IPS DF 19.7 (cell line): ENCODE measurements around the gene PUSL1.

Experiments used
- DNase-seq: peaks from one replicate; pipeline ENCODE4 v3.0.0-alpha.2; 2013; ENCODE audit warnings: low read depth, low spot score

The PUSL1 gene

DNA sequence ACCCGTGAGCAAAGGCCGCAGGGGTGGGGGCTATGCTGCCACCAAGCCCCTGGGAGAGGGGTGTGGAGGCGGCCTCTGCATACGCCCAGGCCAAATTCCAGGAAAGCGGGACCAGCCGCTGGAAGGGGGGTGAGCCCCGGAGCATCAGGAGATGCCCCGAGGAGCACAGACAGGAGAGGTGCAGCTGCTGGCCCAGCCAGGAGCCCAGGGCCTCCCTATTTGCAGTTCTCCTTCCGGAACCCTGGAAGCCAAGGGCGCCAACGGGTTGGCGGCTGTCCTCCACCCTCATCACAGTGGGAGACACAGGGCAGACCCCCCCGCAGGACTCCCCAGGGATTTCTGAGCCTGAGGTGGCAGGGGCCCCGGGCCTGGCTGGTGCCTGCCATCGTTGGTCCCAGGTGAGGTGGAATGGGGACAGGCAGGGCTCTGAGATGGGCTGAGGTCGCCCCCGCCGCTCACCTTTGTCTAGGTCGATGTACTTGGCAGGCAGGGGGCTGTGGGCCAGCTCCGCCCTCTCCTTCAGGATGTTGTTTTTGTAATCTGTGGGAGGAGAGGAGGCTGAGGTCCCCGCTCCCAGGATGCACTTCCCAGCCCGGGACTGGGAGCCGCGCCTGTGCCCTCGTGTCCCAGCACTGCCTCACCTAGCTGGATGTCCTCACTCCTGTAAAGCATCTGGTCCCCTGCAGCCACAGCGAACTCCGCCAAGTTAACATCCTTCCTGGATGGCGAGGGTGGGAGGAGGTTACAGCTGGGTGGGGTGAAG lies 45.2 kb downstream of the PUSL1 start:
- DNase-seq, result no peak

DNA sequence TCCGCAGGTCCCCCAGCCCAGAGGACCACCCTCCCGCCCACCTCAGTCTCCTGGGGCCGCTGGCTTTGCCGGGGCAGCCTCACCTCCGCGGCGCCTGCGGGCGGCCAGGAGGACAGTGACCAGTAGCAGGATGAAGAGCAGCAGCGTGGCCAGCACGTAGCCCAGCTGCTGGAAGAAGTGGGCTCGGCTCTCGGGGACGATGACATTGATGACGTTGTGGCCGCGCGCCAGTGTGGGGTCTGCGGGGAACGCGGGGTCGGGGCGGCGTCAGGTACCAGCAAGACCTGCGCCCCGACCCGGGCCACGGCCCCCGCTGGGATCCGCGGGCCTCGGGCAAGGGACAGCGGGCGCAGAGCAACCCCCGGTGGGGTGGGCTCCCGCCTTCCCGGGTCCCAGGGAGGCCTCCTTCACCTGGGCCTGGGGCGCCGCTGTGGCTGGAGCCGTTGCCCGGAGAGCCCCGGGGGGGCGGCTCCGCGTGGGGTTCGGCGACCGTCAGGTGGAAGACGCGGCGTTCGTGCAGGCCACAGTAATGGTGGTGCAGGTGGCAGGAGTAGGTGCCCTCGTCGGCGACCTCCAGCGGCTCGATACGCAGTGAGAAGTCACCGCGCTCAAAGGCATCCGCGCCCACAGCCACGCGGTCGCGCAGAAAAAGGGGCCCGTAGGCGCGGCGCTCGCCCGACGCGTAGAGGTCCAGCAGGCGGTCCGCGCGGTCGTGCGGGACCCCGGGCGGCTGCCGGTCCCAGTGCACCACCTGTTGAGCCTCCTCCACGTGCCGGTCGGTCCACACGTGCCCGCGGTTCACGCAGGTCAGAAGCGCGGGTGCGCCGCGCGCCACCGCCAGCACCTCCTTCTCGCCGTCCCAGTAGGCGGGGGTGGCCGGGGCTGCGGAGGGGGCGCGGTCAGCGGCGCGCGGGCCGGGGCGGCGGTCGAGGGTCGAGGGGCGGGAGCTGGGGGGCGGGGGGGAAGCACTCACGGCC lies 46.2 kb downstream of the PUSL1 start:
- DNase-seq, result no peak

DNA sequence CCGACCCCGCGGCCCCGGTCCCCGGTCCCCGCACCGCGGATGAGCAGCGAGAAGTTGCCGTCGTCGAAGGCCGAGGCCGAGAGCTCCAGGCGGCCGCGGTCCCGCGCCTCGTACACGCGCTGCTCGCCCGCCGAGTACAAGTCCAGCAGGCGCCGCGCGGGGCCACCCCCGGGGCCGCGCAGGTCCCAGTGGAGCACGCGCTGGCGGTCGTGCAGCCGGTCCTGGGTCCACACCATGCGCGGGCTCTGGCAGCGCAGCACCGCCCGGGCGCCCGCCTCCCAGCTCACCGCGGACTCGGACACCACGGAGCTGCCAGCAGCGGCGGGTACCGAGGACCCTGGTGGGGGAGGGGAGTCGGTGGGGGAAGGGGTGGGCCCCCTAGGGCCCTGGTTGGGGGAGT lies 47.0 kb downstream of the PUSL1 start:
- DNase-seq, result no peak

DNA sequence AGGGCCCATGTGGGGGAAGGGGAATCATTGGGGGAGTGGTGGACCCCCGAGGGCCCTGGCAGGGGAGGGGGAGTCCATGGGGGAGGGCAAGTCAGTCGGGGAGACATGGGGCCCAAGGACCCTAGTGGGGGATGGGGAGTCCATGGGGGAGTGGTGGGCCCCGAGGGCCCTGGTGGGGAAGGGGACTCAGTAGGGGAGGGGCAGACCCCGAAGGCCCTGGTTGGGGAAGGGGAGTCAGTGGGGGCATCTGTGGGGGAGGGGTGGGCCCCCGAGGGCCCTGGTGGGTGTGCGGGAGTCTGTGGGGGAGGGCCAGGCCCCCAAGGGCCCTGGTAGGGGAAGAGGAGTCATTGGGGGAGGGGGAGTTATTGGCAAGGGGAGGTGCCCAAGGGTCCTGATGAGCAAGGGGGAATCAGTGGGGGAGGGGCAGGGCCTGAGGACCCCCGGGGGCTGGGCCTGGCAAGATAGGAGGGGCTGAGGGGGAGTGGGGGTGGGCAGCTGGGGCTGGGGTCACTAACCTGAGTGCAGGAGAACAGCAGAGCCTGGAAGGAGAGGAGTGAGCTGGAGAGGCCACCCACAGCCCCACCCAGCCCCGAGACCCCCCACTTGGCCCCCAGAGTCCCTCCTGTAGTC lies 47.9 kb downstream of the PUSL1 start:
- DNase-seq, result no peak

- DNase-seq, result no peak
Measured at GRCh38 chr1:1356796-1357401, 48.5 kb downstream of the PUSL1 start.

DNA sequence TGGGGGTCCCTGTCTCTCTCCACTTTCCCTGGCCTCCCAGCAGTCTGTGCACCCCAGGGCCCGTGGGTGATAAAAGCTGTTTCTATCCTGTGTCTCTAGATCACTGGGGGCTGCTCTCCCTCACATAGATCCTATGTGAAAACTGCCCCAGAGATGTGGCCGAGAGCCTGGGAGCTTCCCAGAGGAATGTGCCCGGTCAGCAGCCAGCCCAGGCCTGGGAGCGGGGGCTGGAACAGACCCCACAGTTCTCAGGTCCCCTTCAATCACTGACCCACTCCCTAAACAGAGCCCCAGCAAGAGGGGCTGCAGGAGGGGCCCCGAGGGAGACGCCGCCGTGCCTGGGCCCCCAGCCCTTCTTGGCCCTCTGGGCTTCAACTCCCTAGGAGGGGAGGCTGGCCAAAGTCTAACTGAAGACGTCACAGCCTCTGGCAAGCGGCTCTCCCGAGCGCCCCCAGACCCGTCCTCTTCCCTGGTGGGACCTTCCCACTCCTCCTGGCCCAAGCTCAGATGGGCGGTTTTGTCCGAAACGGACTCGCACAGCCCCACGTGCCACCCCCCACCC lies 49.6 kb downstream of the PUSL1 start:
- no peak for DNase-seq

- DNase-seq, result no peak
Measured at GRCh38 chr1:1358433-1359271, 50.3 kb downstream of the PUSL1 start, which contains the start of gene MXRA8. Gene MXRA8 (minus strand): TSS chr1:1358555. CDS start chr1:1358504, 51 bp downstream.

DNA sequence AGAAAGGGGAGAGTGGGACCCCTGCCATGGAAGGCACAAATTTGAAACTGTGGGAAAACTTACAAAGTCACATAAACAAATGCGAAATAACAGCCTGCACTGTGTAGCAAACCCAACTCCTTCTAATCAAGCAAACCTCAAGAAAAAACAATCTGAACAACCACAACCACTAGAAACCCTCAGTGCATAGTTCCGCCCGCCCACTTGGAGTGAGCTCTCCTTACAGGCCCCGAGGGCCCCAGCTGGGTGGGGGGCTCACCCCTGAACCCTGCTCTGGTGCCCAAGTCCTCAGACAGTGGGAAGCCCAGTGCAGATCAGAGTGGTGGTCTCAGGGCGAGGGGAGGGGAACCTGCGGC lies 50.9 kb downstream of the PUSL1 start:
- no peak for DNase-seq

DNA sequence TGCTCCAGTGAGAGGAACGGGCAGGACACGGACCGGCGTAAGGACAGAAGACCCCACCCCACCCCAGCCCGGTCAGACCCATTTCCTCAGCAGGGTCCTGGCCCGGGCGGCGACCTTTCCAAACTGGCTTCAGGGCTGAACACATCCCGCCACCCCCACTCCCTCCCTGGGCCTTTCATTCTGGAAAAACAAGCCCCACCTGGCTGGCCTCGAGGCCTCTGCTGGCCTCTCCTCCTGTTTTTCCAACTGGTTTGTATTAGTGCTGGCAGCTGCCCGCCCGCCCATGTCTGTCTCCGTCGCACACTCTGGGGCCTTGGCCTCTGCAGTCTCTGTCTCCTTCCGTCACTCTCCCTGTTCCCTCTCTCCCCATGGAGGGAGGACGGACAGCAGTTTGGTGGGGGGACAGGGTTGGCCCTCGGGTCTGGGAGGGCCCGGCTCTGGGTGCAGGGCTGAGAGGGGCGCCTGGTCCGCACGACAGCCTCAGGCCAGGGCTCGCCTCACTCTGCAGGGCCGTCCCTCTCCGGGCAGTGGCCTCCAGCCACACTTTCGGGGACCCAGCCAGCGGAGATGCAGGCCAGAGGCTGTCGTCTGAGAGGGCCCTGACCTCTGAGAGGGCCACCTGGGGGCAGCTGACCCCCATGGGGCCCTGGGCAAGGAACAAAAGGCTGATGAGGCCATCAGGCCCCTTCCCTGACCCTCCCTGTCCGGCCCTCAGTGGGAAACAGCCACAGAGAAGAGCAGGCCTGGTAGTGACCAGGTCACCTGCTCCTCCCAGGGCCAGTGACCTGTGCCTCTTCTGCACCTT lies 51.5 kb downstream of the PUSL1 start:
- DNase-seq, result no peak

DNA sequence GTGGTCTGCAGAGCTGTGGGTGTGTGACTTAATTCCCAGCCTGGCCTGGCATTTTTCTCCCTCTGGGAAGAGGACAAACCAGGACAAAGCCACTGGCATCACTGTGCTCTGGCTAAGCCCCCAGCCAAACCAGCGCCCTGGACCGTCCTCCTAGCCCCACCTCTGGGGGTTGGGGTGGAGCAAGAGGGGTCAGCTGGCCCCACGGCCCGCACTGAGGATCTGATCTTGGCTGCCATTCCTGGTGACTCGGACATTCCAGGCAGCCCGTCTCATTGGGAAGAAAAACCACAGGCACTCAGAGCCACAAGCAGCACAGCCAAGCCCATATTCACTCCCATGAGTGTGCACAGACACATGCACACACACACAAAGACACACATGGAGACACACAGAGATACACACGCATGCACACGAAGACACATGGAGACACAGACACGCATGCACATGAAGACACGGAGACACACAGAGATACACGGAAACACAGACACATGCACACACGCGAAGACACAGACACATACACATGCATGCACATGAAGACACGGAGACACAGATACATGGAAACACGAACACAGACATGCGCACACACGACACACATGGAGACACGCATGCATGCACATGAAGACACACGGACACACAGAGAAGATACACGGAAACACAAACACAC lies 52.2 kb downstream of the PUSL1 start:
- no peak for DNase-seq
